ENCODE results near the gene SEC14L2. TPM values are rescaled to one million over a fixed set of nuclear protein-coding genes. Genes with fewer than 3 reads are reported as not detected.

Gene SEC14L2
- polyA plus RNA-seq, 1 experiment, result 15.8 TPM

DNA sequence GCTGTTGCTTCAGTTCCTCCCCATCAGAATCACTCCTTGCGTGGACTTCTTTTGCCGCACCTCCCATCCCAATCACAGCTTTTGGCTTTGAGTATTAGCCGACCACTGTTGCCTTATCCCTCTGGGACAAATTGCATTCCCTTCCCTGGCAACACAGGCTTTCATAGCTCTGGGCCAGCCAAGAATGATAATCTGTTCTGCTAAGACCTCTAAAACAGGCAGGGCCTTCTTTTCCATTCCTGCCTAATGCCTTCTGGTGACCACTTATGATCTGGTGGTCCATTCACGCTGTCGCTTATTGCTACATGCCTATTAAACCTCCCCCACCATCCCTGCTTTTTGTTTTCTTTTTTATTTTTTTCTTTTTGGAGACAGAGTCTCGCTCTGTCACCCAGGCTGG is 9.6 kb downstream of the SEC14L2 start:
- Histone ChIP-seq H3K4me3 (ENCODE audit: low read depth, low read length) (no peak overlapping the region), H3K27ac (ENCODE audit: low read depth, low read length) (no peak overlapping the region), H3K9me3 (ENCODE audit: control insufficient read depth, insufficient read depth, low read length) (no peaks in the 10 kb centered on the region), H3K27me3 (ENCODE audit: control insufficient read depth, insufficient read depth, low read length) (no peaks in the 10 kb centered on the region)
- DNase-seq (ENCODE audit: low read depth, low spot score), result no peak
- TF ChIP-seq, protein P1, sequence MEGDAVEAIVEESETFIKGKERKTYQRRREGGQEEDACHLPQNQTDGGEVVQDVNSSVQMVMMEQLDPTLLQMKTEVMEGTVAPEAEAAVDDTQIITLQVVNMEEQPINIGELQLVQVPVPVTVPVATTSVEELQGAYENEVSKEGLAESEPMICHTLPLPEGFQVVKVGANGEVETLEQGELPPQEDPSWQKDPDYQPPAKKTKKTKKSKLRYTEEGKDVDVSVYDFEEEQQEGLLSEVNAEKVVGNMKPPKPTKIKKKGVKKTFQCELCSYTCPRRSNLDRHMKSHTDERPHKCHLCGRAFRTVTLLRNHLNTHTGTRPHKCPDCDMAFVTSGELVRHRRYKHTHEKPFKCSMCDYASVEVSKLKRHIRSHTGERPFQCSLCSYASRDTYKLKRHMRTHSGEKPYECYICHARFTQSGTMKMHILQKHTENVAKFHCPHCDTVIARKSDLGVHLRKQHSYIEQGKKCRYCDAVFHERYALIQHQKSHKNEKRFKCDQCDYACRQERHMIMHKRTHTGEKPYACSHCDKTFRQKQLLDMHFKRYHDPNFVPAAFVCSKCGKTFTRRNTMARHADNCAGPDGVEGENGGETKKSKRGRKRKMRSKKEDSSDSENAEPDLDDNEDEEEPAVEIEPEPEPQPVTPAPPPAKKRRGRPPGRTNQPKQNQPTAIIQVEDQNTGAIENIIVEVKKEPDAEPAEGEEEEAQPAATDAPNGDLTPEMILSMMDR (IDR thresholded peaks at IDR 0.05; ENCODE audit: low read depth, low read length), result no peak
- CTCF ChIA-PET, result no interaction called here
- POLR2A ChIA-PET, result no interaction called here

DNA sequence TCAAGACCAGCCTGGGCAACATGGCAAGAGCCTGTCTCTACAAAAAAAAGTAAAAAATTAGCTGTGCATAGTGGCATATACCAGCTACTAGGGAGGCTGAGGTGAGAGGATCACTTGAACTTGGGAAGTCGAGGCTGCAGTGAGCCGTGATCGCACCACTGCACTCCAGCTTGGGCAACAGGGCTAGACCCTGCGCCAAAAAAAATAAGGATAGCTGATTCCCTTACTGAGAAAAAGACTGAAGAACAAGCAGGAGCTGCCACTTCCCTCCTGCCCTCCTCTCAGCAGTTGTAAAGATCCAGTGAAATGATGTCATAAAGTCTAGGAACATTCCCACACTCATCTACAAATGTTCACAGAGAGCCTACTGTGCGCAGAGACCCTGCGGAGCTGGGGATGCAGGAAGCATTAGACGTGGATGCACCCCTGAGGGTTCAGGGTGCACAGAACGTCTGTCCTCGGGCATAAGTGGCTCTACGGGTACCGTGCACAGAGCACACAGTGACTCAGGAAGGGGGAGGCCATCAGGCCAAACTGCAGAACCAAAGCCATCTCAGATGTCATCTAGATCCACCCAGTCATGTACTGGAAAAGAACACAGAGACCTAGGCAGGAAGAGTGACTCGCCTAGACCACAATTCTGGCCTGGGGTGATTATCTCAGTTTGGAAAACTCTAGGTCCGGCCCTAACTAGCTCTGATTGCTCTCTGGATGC is 11.7 kb downstream of the SEC14L2 start:
- Histone ChIP-seq H3K27ac (ENCODE audit: low read depth, low read length) (peak overlapping the region; percentile 11), H3K27me3 (ENCODE audit: control insufficient read depth, insufficient read depth, low read length) (no peaks in the 10 kb centered on the region), H3K9me3 (ENCODE audit: control insufficient read depth, insufficient read depth, low read length) (no peaks in the 10 kb centered on the region), H3K4me3 (ENCODE audit: low read depth, low read length) (no peak overlapping the region)
- ChIA-PET CTCF (interaction anchor here (1.8 kb wide), 1 partner anchor 18 kb away, joined by 6 read pairs; no protein-coding TSS in a partner anchor), POLR2A (interaction anchor here (1.1 kb wide), 1 partner anchor 15 kb away, joined by 3 read pairs; no protein-coding TSS in a partner anchor)
- no peak for DNase-seq (ENCODE audit: low read depth, low spot score)
- TF ChIP-seq, protein P1 (IDR thresholded peaks at IDR 0.05; ENCODE audit: low read depth, low read length), result no peak

DNA sequence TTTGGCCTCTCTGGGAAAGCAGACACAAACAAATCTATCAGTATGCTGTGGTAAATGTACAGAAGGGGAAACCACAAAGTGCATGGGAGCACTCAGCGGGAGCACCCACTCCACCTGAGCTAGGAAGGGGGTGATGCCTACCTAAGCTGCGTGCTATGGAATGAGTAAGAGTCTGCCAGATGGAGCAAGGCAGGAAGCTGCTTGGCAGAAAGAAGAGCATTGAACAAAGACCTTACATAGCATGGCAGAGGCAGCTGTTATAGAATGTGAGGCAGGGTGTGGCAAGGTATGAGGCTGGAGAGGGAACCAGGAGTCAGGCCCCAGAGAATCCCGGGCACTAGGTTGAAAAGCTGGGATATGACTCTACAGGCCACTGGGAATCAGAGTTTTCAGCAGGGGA is 15.0 kb downstream of the SEC14L2 start:
- POLR2A ChIA-PET, result no interaction called here
- TF ChIP-seq, protein P1 (IDR thresholded peaks at IDR 0.05; ENCODE audit: low read depth, low read length), result no peak
- H3K9me3 ChIP-seq (ENCODE audit: control insufficient read depth, insufficient read depth, low read length), result no peaks in the 10 kb centered on the region
- no peak overlapping the region for H3K27ac ChIP-seq (ENCODE audit: low read depth, low read length)
- CTCF ChIA-PET, result interaction anchor here (0.6 kb wide), 1 partner anchor 822 kb away, joined by 4 read pairs; no protein-coding TSS in a partner anchor
- no peak for DNase-seq (ENCODE audit: low read depth, low spot score)
- H3K4me3 ChIP-seq (ENCODE audit: low read depth, low read length), result no peak overlapping the region
- no peaks in the 10 kb centered on the region for H3K27me3 ChIP-seq (ENCODE audit: control insufficient read depth, insufficient read depth, low read length)

DNA sequence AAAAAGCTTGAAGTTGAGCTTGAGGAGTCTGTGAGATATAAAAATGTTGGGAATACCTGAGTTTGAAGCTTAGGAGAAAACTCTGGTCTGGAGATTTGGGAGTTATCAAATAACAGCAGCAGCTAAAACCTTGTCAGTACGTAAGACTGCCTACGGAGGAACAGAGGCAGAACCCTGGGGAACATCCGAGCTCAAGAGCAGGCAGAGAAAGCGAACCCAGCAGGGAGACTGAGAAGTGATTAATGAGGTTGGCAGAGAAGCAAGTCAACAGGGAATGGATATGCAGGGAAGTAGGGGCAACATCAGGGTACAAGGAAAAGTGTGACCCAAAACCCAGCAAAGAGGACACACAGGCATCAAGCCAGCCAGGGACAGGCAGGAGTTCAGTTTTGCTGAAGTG is 16.2 kb downstream of the SEC14L2 start:
- ChIA-PET POLR2A (interaction anchor here (0.7 kb wide), 1 partner anchor 66 kb away, joined by 9 read pairs; no protein-coding TSS in a partner anchor), CTCF (interaction anchor here (1.3 to 1.4 kb wide), 2 partner anchors 11 to 25 kb away, joined by 4 to 5 read pairs; no protein-coding TSS in a partner anchor)
- no peaks in the 10 kb centered on the region for H3K27me3 ChIP-seq (ENCODE audit: control insufficient read depth, insufficient read depth, low read length)
- DNase-seq (ENCODE audit: low read depth, low spot score), result no peak
- H3K9me3 ChIP-seq (ENCODE audit: control insufficient read depth, insufficient read depth, low read length), result no peaks in the 10 kb centered on the region
- TF ChIP-seq, protein P1 (IDR thresholded peaks at IDR 0.05; ENCODE audit: low read depth, low read length), result no peak
- H3K27ac ChIP-seq (ENCODE audit: low read depth, low read length), result no peak overlapping the region
- H3K4me3 ChIP-seq (ENCODE audit: low read depth, low read length), result no peak overlapping the region

Data from AG04450 (cell line).